K562 (cell line): ENCODE data around the gene VPS33B. TPM values are rescaled to one million over a fixed set of nuclear protein-coding genes. Genes with fewer than 3 reads are reported as not detected.

Experiments
- ARID2 ChIP-seq: fragments of 450-650 bp; IDR thresholded peaks from 2 replicates; pipeline ENCODE4 v1.6.1; 2017; ENCODE audit warnings: antibody characterized with exemption, mild to moderate bottlenecking
- CTCF ChIP-seq, 3 experiments: IDR thresholded peaks in 2 of 3; conservative IDR thresholded peaks in 1 of 3; 2 replicates each; pipeline ENCODE4 v1.5.1; 2011 to 2012; ENCODE audit warnings: low read length in 3 of 3, mild to moderate bottlenecking in 3 of 3, control low read depth in 2 of 3, improper control_type of control experiment in 1 of 3, inconsistent platforms in 1 of 3, low read depth in 1 of 3, mixed read lengths in 1 of 3, moderate library complexity in 1 of 3; ENCODE audit not compliant: insufficient read depth in 2 of 3
- DEAF1 ChIP-seq: fragments of 450-650 bp; formaldehyde crosslinking; IDR thresholded peaks from 2 replicates; pipeline ENCODE4 v1.4.0; 2020; ENCODE audit warnings: mild to moderate bottlenecking, moderate library complexity
- FOXA1 ChIP-seq: fragments of 450-650 bp; IDR thresholded peaks from 2 replicates; pipeline ENCODE4 v1.6.1; 2016; ENCODE audit warnings: mild to moderate bottlenecking, borderline replicate concordance
- KLF16 ChIP-seq: IDR thresholded peaks from 2 replicates; pipeline ENCODE4 v1.6.1; 2016; ENCODE audit warnings: antibody characterized with exemption
- MYC ChIP-seq, 2 experiments: fragments of 250-450 bp in 1 of 2; sonication (Bioruptor Pico) in 1 of 2; IDR thresholded peaks; 2 replicates each; pipeline versions ENCODE4 v1.5.1 to v1.6.1; 2012 to 2021; ENCODE audit warnings: low read depth in 2 of 2, borderline replicate concordance in 1 of 2, improper control_type of control experiment in 1 of 2, low read length in 1 of 2, mild to moderate bottlenecking in 1 of 2, moderate library complexity in 1 of 2
- RAD21 ChIP-seq, 2 experiments: fragments of 250-450 bp in 1 of 2; fragments of 450-650 bp in 1 of 2; sonication (Bioruptor Pico) in 1 of 2; formaldehyde crosslinking in 1 of 2; IDR thresholded peaks in 1 of 2; conservative IDR thresholded peaks in 1 of 2; 2 replicates each; pipeline versions ENCODE4 v1.4.0 to v1.8.0; 2020 to 2022; ENCODE audit warnings: mild to moderate bottlenecking in 2 of 2, moderate library complexity in 1 of 2
- SOX6 ChIP-seq: fragments of 450-650 bp; IDR thresholded peaks from 2 replicates; pipeline ENCODE4 v1.6.1; 2014; ENCODE audit warnings: mild to moderate bottlenecking
- SRSF3 ChIP-seq: fragments of 200-400 bp; formaldehyde crosslinking; IDR thresholded peaks from 2 replicates; pipeline ENCODE4 v1.6.1; 2016; ENCODE audit warnings: mild to moderate bottlenecking, low read length, moderate library complexity; ENCODE audit not compliant: insufficient read depth
- STAG1 ChIP-seq: sonication (generic); formaldehyde crosslinking; IDR thresholded peaks from 2 replicates; pipeline ENCODE4 v1.5.0; 2020; ENCODE audit warnings: missing genetic modification reagents, borderline replicate concordance
- TCF7 ChIP-seq: sonication (generic); IDR thresholded peaks from 2 replicates; pipeline ENCODE4 v1.6.1; 2016; ENCODE audit warnings: antibody characterized with exemption, borderline replicate concordance
- ZNF197 ChIP-seq: fragments of 200-800 bp; sonication (Bioruptor generic); IDR thresholded peaks from 2 replicates; pipeline ENCODE4 v1.6.1; 2016; ENCODE audit warnings: low read depth, missing genetic modification characterization, missing compliant biosample characterization
- ZNF224 ChIP-seq: sonication (generic); formaldehyde crosslinking; IDR thresholded peaks from 2 replicates; pipeline ENCODE4 v1.8.0; 2022; ENCODE audit warnings: mild to moderate bottlenecking, missing genetic modification reagents
- ZNF407 ChIP-seq: fragments of 450-650 bp; IDR thresholded peaks from 2 replicates; pipeline ENCODE4 v1.6.1; 2016; ENCODE audit warnings: low read depth
- ZSCAN29 ChIP-seq: fragments of 450-650 bp; IDR thresholded peaks from 2 replicates; pipeline ENCODE4 v1.6.1; 2017
- polyA plus RNA-seq, 8 experiments: library from polyadenylated mRNA; depleted of rRNA in 4 of 8; stranded (reverse) in 5 of 8; unstranded in 3 of 8; fragments of >200 nt; fragmentation: Nextera tagmentation in 2 of 8; fragmentation: Illumina TruSeq in 1 of 8; extraction: Ambion mirVana in 2 of 8; extraction: Trizol in 1 of 8; gene quantifications; 2 replicates each; pipeline versions ENCODE4 v1.2.1 to v1.2.3, GENCODE V29; 2011 to 2014; ENCODE audit warnings: inconsistent platforms in 1 of 8, missing spikeins in 1 of 8
- total RNA-seq, 7 experiments: library from RNA; depleted of rRNA in 6 of 7; stranded (reverse); fragments of >200 nt in 6 of 7; fragmentation: Illumina TruSeq in 2 of 7; extraction: Trizol in 2 of 7; gene quantifications; 2 replicates each; pipeline versions ENCODE4 v1.2.1 to v1.2.3, GENCODE V29; 2011 to 2021; ENCODE audit warnings: low replicate concordance in 1 of 7

Gene VPS33B
- total and polyA plus RNA-seq, 9 of the 15 experiments (the other 6 are each of a cell fraction or from before 2014, with no cell fraction given), result 9.4 to 25.5 (median 14.8) TPM

GRCh38 chr15:91049378-91050127 lies 27.2 kb upstream of the VPS33B start (continued):
- no peak for TF ChIP-seq ZNF197 (CRISPR knock-in tag)
- peak; percentile 87 for TF ChIP-seq ZNF407
- peak; percentile 91; the same call in 1 of the 2 replicates for TF ChIP-seq STAG1
- TF ChIP-seq ARID2, result no peak
- no peak for TF ChIP-seq MYC (IDR thresholded peaks at IDR 0.05; ENCODE audit: low read depth, low read length)
- no peak for TF ChIP-seq MYC (CRISPR knock-in tag; IDR thresholded peaks at IDR 0.05; ENCODE audit: borderline replicate concordance, low read depth)
- TF ChIP-seq SRSF3, result no peak
- no peak for TF ChIP-seq ZNF224 (CRISPR knock-in tag)
- TF ChIP-seq FOXA1, result no peak
- TF ChIP-seq ZSCAN29, result no peak
- peak; percentile 38; the same call in 1 of the 2 replicates for TF ChIP-seq KLF16
- peak; percentile 78 for TF ChIP-seq DEAF1 (CRISPR knock-in tag)
- peak; percentile 85 to 88 for TF ChIP-seq RAD21 (CRISPR knock-in tag; conservative IDR thresholded peaks at IDR 0.05 in 1 of 2, IDR thresholded peaks at IDR 0.05 in 1 of 2)
- TF ChIP-seq CTCF (IDR thresholded peaks at IDR 0.05 in 2 of 3, conservative IDR thresholded peaks at IDR 0.05 in 1 of 3; ENCODE audit: insufficient read depth in 2 of 3, low read depth in 1 of 3, low read length in 3 of 3), result peak; percentile 75 to 84 (median 81)
- TF ChIP-seq SOX6, result no peak
- peak; percentile 69; the same call in 1 of the 2 replicates for TF ChIP-seq TCF7
